ENCODE results near the gene CCDC88B. TPM values are rescaled to one million over a fixed set of nuclear protein-coding genes. Genes with fewer than 3 reads are reported as not detected.

Gene CCDC88B
- total and polyA plus RNA-seq, 10 of the 15 experiments (the other 5 are each of a cell fraction or from before 2014, with no cell fraction given), result 0.24 to 66.0 (median 19.2) TPM

GRCh38 chr11:64357446-64357845, 17.4 kb downstream of the CCDC88B start:
- POLR2A ChIA-PET, result interaction anchor here (0.7 to 1.8 kb wide), 3 partner anchors 40 to 443 kb away, joined by 3 to 6 read pairs (median 5); partner anchors contain the start of genes ESRRA, PRDX5 and TRMT112
- TF ChIP-seq SP1 (IDR thresholded peaks at IDR 0.05; ENCODE audit: low read depth, low read length), result no peak
- no peak for TF ChIP-seq ATF7 (IDR thresholded peaks at IDR 0.05; ENCODE audit: low read depth)
- TF ChIP-seq, protein P1, sequence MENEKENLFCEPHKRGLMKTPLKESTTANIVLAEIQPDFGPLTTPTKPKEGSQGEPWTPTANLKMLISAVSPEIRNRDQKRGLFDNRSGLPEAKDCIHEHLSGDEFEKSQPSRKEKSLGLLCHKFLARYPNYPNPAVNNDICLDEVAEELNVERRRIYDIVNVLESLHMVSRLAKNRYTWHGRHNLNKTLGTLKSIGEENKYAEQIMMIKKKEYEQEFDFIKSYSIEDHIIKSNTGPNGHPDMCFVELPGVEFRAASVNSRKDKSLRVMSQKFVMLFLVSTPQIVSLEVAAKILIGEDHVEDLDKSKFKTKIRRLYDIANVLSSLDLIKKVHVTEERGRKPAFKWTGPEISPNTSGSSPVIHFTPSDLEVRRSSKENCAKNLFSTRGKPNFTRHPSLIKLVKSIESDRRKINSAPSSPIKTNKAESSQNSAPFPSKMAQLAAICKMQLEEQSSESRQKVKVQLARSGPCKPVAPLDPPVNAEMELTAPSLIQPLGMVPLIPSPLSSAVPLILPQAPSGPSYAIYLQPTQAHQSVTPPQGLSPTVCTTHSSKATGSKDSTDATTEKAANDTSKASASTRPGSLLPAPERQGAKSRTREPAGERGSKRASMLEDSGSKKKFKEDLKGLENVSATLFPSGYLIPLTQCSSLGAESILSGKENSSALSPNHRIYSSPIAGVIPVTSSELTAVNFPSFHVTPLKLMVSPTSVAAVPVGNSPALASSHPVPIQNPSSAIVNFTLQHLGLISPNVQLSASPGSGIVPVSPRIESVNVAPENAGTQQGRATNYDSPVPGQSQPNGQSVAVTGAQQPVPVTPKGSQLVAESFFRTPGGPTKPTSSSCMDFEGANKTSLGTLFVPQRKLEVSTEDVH (IDR thresholded peaks at IDR 0.05; ENCODE audit: low read depth, partially characterized antibody), result no peak
- TF ChIP-seq FOS (IDR thresholded peaks at IDR 0.05; ENCODE audit: borderline replicate concordance, extremely low read depth, insufficient read length), result no peak
- TF ChIP-seq BRCA1 (IDR thresholded peaks at IDR 0.05; ENCODE audit: low read depth, low read length), result no peak
- DNase-seq (ENCODE audit: low read depth, low spot score) (no peak), FAIRE-seq (no peak), ATAC-seq (no peak)
- Histone ChIP-seq H3K9me3 (replicated peaks; ENCODE audit: control insufficient read depth, insufficient read depth, low read length) (no peaks in the 10 kb centered on the region; the same call in 2 of the 3 replicates), H2AFZ (ENCODE audit: control insufficient read depth, low read depth, low read length) (no peak overlapping the region), H3K9ac (ENCODE audit: control insufficient read depth, insufficient read depth, low read length) (no peak overlapping the region), H3K27me3 (replicated peaks in 1 of 2; ENCODE audit: control insufficient read depth in 2 of 2, insufficient read depth in 2 of 2, low read length in 1 of 2) (no peaks in the 10 kb centered on the region), H3K4me2 (ENCODE audit: control insufficient read depth, insufficient read depth) (no peak overlapping the region), H3K79me2 (ENCODE audit: control insufficient read depth, insufficient read depth, low read length) (peaks cover 21% of the 10 kb centered on the region), H3K36me3 (ENCODE audit: control insufficient read depth in 2 of 2, insufficient read depth in 2 of 2, low read length in 1 of 2) (peaks cover 5 to 7% of the 10 kb centered on the region in 2 experiments; a peak in 3 of 4 replicates), H3K4me1 (ENCODE audit: control insufficient read depth, insufficient read depth, low read length) (peaks cover 35% of the 10 kb centered on the region), H3K4me3 (no peak overlapping the region), H4K20me1 (ENCODE audit: control insufficient read depth, insufficient read depth) (no peaks in the 10 kb centered on the region), H3K27ac (ENCODE audit: control insufficient read depth, insufficient read depth) (no peak overlapping the region)
- RAD21 ChIA-PET (ENCODE audit: unreplicated experiment), result interaction anchor here (3.1 to 9.7 kb wide), 2 partner anchors 40 to 53 kb away, joined by 19 to 176 read pairs; partner anchors contain the start of genes ESRRA, PRDX5 and TRMT112
- in situ Hi-C loops (cut with MboI), result no loop called here
- WGBS (ENCODE audit: insufficient coverage, insufficient replicate concordance, low lambda C conversion rate, missing lambda C conversion rate), result 62% methylated on average over 6 of the region's 6 CpGs
- SMC1A ChIA-PET (ENCODE audit: uncharacterized antibody, unreplicated experiment), result interaction anchor here (0.9 to 1.4 kb wide), 2 partner anchors 25 to 40 kb away, joined by 3 to 4 read pairs; partner anchors contain the start of genes PRDX5 and TRMT112
- CTCF ChIA-PET, result interaction anchor here (0.6 to 7.3 kb wide), 7 partner anchors 21 to 297 kb away, joined by 3 to 143 read pairs (median 13); partner anchors contain the start of genes CATSPERZ, CCDC88B, ESRRA and PRDX5
- intact Hi-C loops (cut with micrococcal nuclease; ENCODE audit: unreplicated experiment), result loop anchor here (5.0 kb wide), 2 partner anchors 40 to 90 kb away; partner anchors contain the start of genes PRDX5 and TRMT112
- no TSS peak for BruUV-seq (replicated peaks)
